Muscle of back (tissue), 11 donors: ENCODE measurements around the gene TTLL5. TPM values are rescaled to one million over a fixed set of nuclear protein-coding genes. Genes with fewer than 3 reads are reported as not detected.
"Not testable (repeated sequence)": the region's sequence is repeated elsewhere in the genome, so short reads cannot be mapped to it uniquely, and the experiment has no call there.

ENCODE experiments used
- DNase-seq, 3 donors: peaks; one replicate each; pipeline versions ENCODE4 v3.0.0 to v3.0.0-alpha.2; 2013
- polyA plus RNA-seq, 10 donors: library from polyadenylated mRNA; unstranded; fragments of 120-200 nt; gene quantifications; one replicate each; pipeline ENCODE4 v1.2.1, GENCODE V29; 2013; ENCODE audit not compliant: insufficient read length in 10 of 10

The TTLL5 gene
- polyA plus RNA-seq, 10 donors = 14.6 to 19.3 (median 18.4) TPM

DNA sequence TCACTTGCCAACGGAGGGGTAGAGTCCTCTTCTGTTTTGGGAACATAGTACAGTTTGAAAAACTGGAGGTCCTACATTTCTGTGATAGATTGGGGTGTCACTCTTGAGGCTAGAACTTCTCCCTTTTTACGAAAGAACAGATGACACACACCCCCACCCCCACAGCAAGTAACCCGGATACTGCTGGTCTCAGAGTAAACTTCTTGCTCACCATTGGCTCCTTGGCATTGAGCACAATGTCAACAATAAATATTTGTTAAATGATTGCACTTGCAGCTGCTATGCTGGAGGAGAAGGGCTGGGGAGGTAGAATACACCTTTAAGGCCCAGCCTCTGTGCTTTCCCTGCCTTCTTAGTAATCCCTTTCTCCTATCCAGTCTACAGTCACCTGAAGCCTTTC lies 170.9 kb downstream of the TTLL5 start:
- DNase-seq = no peak

DNA sequence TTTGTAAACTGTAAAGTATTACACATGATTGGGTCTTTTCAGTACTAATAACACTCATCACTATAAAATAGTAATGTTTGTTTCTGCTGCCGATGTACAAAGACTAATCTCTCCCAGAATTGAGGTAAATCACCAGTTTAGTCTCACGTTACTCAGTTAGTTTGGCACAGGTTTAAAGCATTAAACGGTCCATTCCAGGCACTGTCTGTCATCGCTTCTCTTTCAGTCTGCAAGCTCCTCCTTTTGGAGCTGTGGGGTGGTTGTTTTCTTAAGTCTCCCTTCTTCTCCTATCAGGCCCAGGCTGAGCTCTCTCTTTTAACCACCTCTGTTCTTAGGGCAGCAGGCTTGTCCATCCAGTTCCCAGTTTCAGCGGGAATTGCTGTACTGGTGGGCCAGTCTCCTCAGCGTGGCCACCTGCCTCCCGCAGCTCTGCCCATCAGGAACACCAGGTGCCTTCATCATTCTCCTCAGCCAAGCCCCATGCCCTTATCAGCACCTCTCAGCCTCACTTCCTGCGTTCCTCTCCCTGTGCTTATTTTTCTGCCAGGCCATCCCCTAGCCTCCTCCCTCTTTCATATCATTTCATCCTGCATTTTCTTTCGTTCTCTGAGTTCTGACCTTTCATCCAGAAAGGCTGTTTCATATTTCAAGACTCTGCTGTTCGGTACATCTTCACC lies 171.7 kb downstream of the TTLL5 start:
- DNase-seq = peak in 2 of 3 donors; percentile 48 to 49

DNA sequence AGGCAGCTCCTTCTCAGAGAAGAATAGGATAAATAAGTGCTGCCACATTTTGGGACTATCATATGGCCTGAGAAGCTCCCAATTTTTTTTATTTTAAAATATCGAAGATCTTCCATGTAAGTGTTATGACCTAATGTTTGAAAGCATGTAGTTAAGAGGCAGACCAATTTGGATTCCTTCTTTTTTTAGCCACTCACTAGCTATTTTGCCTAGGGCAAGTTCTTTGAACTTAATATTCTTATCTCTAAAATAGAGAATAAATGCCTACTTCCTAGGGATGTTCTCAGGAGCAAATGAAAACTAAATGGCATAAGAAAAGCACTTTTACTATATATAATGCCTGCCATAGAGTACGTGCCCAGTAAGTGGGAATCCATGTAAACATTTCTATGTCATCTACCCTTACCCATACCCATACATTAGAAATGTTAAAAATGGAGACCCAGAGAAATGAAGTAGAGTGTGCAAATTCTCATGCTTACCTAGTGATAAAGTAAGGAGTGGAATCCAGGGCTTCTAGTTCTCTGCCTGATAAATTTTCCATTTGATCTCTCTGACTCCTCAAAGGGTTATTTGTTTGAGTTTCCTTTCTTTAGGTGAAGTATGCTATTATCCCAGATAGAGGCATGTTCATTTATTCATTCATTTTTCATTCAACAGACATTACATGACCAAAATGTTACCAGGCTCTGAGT lies 172.4 kb downstream of the TTLL5 start:
- DNase-seq = no peak

DNA sequence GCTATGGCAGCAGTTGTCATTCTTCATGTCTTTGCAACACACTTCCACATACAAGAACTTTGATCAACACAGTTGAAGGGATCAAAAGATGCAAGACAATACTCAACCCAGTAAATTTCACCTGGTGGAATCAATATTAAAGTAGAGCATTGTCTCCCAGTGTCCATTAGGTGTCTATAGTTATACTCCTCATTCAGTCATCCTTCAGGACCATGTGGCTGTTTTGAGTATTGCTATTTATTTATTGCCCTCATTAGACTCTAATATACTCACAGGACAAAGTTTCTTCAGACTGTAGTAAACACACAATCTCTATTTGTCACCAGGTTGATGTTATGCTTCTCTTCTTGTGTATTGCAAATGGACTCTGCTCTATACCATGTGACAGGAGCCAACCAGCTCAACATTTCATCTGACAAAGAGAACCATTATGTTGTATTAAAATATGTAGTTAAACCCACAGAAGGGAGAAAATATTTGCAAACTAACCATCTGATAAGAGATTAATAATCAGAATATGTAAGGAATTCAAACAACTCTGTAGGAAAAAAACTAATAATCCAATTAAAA lies 174.2 kb downstream of the TTLL5 start:
- DNase-seq = no peak

DNA sequence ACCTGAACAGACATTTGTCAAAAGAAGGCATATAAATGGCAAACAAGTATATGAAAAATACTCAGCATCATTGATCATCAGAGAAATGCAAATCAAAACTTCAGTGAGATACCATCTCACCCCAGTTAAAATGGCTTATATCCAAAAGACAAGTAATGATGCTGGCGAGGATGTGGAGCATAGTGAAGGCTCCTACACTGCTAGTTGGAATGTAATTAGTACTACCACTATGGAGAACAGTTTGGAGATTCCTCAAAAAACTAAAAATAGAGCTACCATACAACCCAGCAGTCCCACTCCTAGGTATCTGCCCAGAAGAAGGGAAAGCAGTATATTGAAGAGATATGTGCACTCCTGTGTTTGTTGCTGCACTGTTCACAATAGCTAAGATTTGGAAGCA lies 174.7 kb downstream of the TTLL5 start:
- no peak for DNase-seq

DNA sequence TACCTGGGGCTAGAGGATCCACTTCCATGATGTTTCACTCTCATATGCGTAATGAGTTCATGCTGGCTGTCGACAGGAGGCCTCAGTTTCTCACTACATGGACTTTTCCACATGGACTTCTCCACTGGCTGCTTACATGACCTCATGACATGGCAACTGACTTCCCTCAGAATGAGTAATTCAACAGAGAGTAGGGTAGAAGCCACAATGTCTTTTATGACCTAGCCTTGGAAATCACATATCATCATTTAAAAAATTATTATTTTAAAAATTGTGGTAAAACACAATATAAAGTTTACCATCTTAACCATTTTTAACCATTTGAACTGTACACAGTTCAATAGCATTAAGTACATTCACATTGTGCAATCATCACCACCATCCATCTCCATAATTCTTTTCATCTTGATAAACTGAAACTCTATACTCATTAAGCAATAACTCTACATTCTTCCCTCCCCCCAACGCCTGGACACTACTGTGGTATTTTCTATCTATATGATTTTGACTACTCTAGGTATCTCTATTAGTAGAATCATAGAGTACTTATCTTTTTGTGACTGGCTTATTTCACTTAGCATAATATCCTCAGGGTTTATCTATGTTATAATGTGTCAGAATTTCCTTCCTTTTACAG lies 176.2 kb downstream of the TTLL5 start:
- no peak for DNase-seq

DNA sequence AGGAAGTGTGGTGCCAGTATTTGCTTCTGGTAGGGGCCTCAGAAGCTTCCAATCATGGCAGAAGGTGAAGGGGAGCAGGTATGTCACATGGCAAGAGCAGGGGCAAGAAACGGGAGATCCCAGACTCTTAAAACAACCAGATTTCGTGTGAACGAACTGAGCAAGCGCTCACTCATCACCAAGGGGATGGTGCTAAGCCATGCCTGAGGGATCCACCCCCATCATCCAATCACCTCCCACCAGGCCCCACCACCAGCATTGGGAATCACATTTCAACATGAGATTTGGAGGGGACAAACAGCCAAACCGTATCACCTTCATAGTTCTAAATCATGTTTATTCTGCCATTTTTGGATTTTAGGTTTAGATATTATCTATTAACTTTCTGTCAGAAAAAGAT lies 179.9 kb downstream of the TTLL5 start:
- DNase-seq = no peak

DNA sequence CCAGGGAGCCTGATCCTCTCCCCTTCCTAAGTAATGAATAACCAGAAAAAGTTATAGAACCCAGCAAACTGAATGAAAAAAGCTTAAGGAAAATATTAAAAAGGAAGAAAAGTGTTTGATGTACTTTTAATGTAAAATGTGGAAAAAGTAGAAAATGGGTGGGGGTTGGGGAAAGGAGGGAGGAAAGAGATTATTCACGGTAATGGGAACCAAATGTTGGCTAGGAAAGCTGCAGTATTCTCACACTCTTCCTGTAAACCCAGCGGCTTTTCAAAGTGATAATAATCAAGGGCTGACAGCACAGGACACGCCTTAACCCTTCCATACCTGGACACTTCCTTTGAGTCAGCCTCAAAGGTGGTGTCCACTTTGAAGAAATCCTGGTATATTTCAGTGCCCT lies 181.5 kb downstream of the TTLL5 start:
- peak in 2 of 3 donors; percentile 57 to 58 for DNase-seq

DNA sequence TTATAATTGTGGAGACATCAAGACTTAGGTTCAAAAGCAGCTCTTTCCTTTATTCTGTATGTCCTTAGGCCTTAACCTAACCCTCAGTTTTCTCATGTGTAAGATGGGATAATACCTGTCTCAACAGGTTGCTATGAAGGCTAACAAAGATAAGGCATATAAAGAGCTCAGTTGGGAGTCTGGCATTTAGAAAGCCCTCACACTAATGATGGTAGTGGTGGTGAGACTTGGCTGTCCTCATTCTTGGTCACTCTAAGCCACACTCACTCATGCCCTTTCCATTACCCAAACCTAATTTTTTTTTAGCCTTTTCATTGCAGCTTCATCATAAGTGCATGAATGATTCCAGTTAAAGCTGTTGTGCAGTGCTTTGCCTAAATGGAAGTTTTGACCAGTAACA lies 183.4 kb downstream of the TTLL5 start:
- no peak for DNase-seq

DNA sequence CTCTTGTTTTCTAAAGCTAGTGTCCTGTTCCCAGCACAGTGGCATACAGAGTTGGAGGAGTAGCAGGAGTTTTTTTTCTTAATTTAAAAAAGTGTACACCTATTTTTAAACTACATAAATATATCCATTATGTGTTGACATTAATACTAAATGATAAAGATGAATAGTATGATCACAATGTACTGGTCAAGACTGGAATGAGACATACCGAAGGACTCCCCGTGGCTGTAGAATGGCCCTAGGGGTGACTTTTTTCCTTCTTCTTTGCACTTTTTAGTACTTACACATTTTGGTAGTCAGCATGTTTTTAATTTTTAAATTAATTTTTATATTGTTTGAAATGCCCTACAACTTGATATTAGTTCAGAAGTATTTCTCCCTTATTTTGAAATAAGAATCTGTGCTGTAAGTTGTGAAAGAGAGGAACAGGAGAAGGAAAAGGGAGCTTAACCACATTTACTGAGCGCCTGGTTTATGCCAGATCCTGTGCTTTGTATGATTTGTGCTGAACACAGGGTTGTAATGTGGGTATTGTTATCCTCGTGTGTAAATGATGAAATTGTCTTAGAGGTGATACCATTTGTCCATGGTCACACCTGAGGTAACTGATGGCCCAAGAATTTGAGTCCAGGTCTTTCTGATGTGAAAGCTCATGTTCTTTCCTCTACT lies 184.2 kb downstream of the TTLL5 start:
- no peak for DNase-seq

DNA sequence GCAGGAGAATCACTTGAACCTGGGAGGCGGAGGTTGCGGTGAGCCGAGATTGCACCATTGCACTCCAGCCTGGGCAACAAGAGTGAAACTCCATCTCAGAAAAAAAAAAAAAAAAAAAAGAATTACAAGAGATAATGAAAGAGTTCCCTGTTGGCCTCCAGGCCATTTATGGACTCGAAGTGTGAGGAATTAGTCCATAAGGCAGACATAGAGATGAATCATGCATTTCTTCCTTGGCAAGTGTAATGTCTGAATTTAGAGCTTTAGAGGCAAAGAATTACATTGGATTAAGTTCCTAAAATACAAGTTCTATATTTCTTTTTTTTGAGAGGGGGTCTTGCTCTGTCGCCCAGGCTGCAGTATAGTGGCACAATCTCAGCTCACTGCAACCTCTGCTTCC lies 185.6 kb downstream of the TTLL5 start:
- DNase-seq = not testable (repeated sequence)

DNA sequence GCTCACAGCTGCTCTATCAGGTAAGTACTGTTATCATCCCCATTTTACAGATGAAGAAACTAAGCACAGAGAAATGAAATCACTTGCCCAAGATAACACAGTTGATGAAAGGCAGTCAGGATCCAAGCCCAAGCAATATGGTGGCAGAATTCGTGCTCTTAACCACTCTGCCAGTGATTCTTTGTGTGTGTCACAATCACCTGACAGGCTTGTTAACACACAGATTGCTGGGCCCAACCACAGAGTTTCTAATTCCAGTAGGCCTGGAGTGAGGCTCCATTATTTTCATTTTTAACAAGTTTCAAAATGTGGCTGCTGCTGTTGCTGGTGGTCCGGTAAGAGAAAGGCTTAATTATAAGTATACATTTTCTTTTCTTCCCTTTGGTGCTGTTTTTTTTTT lies 186.5 kb downstream of the TTLL5 start:
- no peak for DNase-seq

DNA sequence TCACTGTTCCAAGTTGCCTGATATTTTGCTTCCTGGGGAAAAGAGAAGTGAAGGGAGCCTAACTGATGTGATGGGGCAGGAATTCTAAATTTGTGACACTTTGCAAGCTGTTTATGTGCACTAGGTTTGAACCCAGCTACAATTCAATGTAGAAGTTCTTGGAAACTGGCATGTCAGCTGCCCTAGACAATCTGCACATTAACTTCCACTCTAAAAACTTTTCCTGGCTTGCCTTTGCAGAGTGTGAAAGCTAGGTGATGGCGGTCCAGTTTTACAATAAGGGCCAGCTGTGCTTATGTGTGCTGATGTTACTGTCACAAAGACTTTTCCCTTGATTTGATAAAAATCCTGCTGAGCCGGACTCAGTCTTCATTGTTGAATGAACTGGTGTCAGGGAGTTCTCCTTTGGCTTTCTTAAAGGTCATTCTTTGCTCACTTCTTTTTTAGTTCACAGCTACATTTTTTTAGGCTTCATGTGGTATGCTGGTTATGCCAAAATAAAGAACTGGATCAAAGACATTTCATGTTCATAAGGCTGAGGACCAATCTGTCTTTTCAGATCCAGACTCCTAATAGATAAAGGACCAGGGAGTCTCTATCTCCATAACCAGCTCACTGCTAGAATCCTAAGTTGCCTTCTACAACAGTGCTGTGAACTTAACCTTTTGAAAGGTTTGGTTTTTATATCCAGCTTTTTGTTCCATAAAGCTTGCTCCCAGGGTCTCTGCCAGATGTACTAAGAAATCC lies 187.3 kb downstream of the TTLL5 start:
- DNase-seq = no peak

DNA sequence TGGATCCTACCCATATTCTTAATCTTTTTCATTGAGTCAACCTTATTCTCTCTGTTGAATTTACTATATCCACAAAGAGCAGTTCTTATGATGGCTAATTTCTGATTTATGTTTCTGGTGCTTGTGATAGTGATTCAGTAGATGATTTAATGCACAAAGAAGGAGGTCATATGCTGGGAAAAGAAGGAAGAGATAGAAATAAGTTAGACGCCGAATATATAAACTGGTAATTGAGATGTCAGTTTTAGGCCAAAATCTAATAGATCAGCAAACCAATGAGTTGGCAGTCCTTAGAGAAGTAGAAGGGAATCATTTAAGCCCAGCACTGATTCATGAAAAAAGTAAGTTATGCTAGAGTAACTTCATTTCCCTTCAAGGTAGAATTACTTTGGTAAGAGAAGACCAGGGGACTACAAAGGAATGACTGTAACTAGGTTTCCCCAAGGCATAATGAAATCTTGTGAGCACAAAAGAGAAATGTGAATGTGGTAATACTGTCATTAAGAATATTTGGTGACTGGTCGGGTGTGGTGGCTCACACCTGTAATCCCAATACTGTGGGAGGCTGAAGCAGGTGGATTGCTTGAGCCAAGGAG lies 188.4 kb downstream of the TTLL5 start:
- DNase-seq = no peak

DNA sequence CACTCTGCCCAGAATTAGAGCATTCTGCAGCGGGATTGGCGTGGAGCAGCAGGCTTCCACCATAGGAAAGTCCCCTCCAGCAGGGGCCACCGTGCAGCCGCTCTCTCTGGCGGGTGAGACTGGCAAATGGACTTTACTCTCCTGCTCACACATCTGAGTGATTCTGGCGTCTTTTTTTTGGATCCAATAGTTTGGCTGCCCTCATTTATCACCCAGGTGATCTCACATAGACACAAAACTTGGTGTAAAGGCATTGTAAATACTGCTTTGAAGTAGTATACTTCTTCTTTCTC lies 190.5 kb downstream of the TTLL5 start:
- no peak for DNase-seq

DNA sequence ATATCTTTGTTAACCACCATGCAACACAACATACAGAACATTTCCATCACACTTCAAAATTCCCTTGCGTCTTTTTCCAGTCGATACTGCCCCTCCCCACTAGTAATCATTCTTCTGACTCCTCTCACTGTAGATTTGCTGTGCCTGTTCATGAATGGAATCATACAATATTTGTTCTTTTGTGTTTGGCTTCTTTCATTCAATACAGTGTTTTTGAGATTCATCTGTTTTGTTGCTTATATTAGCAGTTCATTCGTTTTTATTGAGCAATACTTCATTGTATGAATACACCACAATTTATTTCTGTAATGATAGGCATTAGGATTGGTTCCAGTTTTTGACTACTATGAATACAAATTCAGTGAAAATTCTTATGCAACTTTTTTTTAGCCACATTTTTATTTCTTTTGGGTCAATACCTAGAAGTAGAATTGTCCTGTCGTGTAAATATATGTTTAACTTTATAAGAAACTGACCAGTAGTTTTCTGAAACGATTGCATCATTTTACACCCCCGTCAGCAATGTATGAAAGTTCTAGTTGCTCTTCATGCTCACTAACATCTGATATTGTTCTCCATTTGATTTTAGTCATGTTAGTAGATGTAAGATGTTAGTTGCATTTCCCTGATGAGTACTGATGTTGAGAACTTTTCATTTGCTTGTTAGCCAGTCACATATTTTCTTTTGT lies 193.2 kb downstream of the TTLL5 start:
- DNase-seq = no peak

DNA sequence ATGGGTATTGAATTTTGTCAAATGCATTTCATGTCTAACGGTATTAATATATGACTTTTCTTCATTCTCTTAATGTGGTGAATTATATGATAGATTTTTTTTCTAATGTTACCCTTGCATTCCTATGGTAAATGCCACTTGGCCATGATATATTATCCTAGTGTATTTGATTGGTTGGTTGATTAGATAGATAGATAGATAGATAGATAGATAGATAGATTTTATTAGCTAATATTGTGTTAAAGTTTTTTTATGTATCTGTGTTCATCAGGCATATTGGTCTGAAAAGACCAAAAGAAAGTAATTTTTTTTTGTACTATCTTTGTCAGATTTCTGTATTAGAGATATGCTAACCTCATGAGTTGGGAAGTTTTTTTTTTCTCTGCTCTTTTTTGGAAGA lies 196.2 kb downstream of the TTLL5 start:
- no peak for DNase-seq

DNA sequence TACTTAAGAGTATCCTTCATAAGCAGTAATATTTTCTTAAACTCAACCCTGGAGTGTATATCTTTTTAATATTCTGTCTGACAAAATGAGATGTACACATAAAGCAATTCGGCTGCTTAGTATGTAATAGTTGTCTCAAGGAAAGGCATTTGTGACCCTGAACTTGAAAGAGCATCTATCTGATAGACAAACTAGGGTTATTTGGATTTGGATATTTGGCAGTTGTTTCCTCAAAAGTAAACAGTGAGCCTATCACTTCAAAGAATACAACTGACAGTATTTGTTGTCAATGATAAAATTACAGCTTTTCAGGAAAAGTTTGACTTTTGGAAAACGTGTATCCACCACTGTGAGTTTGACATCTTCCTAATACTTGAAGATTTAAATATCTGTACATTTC lies 197.3 kb downstream of the TTLL5 start:
- DNase-seq = no peak

DNA sequence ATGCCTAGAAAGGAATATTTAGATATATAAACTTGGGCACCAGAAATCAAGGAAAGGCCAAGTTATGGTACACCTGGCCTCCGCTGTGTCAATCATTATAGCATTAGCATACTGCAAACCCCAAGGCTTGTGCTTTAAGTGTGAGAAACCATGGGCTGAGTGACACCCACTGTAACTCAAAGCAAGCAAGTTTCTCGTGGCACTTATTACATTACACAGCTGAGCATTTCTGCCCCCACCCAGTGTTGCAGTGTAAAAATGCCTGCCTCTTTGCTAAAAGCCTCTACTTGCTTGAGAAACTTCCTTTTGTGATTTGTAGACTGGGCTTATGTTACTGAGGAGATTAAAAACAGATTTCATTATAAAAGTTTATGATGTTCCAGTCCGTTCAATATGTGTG lies 198.7 kb downstream of the TTLL5 start:
- DNase-seq = no peak

DNA sequence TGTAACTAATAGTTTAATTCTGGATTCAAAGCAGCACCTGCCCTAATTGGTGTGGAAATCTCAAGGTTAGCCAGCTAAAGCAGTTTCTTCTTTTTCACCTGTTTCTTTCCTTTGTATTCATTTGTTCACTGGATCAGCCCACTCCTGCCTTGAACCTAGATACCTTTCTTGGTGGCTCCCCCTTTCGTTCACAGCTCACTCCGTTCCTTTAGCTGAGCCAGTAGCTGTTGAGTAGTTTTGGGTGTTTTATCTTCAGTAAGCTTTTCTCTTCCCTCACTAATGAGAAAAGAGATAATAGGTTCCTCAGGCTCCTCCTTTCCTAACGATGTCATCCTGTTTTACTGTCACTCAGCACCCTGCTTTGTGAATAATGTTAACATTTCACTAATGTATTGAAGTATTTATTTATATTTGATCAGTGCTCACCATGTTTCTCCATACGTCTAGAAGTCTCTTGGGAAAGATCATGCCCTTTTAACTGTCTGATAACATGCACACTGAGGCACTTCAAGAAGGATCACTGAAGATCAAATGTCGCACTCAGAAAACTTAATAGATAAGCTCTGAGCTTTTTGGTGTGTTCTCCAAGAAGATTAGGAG lies 199.6 kb downstream of the TTLL5 start:
- DNase-seq = no peak
